Mesendoderm (in vitro differentiated cells): Measurements from ENCODE around the gene EPC1.

ENCODE experiments used
- DNase-seq: peaks from one replicate; pipeline ENCODE4 v3.0.0; 2013
- H2AK5ac ChIP-seq: 2 replicates; pipeline ENCODE4 v1.6.1; 2013; ENCODE audit warnings: low read length, inconsistent platforms
- H2BK120ac ChIP-seq: 2 replicates; pipeline ENCODE4 v1.6.1; 2013; ENCODE audit warnings: low read depth, mild to moderate bottlenecking, low read length, moderate library complexity, mixed read lengths
- H2BK15ac ChIP-seq: replicated peaks from 2 replicates; pipeline ENCODE4 v1.6.1; 2013; ENCODE audit warnings: low read depth, mild to moderate bottlenecking, moderate library complexity
- H2BK5ac ChIP-seq: 2 replicates; pipeline ENCODE4 v1.6.1; 2013; ENCODE audit warnings: low read length, inconsistent platforms
- H3K18ac ChIP-seq: 2 replicates; pipeline ENCODE4 v1.6.1; 2013; ENCODE audit warnings: mild to moderate bottlenecking, low read length, mixed read lengths
- H3K23ac ChIP-seq: one replicate; pipeline ENCODE4 v1.6.1; 2013; ENCODE audit warnings: low read length
- H3K27ac ChIP-seq: 2 replicates; pipeline ENCODE4 v1.5.1; 2013; ENCODE audit warnings: low read depth, mild to moderate bottlenecking, inconsistent platforms, low read length, moderate library complexity
- H3K27me3 ChIP-seq: 2 replicates; pipeline ENCODE4 v1.6.1; 2013; ENCODE audit warnings: low read length, control low read depth, mild to moderate bottlenecking, inconsistent platforms; ENCODE audit not compliant: insufficient read depth, poor library complexity
- H3K36me3 ChIP-seq: 2 replicates; pipeline ENCODE4 v1.6.1; 2013; ENCODE audit warnings: low read length, inconsistent platforms; ENCODE audit not compliant: control insufficient read depth, insufficient read depth
- H3K4ac ChIP-seq: one replicate; pipeline ENCODE4 v1.6.1; 2013; ENCODE audit warnings: low read depth, mild to moderate bottlenecking, low read length, moderate library complexity
- H3K4me1 ChIP-seq: 2 replicates; pipeline ENCODE4 v1.6.1; 2013; ENCODE audit warnings: low read depth, low read length, inconsistent platforms; ENCODE audit not compliant: control insufficient read depth
- H3K4me2 ChIP-seq: 2 replicates; pipeline ENCODE4 v1.6.1; 2013; ENCODE audit warnings: low read length
- H3K4me3 ChIP-seq: 2 replicates; pipeline ENCODE4 v1.5.1; 2013; ENCODE audit warnings: mild to moderate bottlenecking, low read length
- H3K56ac ChIP-seq: one replicate; pipeline ENCODE4 v1.6.1; 2013; ENCODE audit warnings: low read length
- H3K79me1 ChIP-seq: 2 replicates; pipeline ENCODE4 v1.6.1; 2013; ENCODE audit warnings: low read length, inconsistent platforms
- H3K79me2 ChIP-seq: 2 replicates; pipeline ENCODE4 v1.6.1; 2013; ENCODE audit warnings: mild to moderate bottlenecking, low read length; ENCODE audit not compliant: control insufficient read depth, insufficient read depth
- H3K9ac ChIP-seq: 2 replicates; pipeline ENCODE4 v1.6.1; 2013; ENCODE audit warnings: low read length, inconsistent platforms
- H4K5ac ChIP-seq: one replicate; pipeline ENCODE4 v1.6.1; 2013; ENCODE audit warnings: low read length
- H4K8ac ChIP-seq: one replicate; pipeline ENCODE4 v1.6.1; 2013; ENCODE audit warnings: low read depth, mild to moderate bottlenecking, control low read depth, low read length, moderate library complexity
- WGBS: extraction: QIAGEN DNeasy Blood & Tissue Kit; methylation state at CpG from one replicate; pipeline ENCODE4 v1.1.7; 2013; ENCODE audit warnings: low lambda C conversion rate, missing lambda C conversion rate; ENCODE audit not compliant: insufficient coverage; ENCODE audit errors: extremely low coverage; 5-methylcytosine and 5-hydroxymethylcytosine counted together

EPC1 gene

GRCh38 chr10:32374605-32375004 lies 27.6 kb upstream of the EPC1 start:
- no peaks in the 10 kb centered on the region for H3K27me3 ChIP-seq
- no peak overlapping the region for H3K4me2 ChIP-seq
- no peak overlapping the region for H2BK120ac ChIP-seq
- H3K36me3 ChIP-seq: no peaks in the 10 kb centered on the region
- H2BK5ac ChIP-seq: no peak overlapping the region
- no peak overlapping the region for H3K4me3 ChIP-seq
- H2BK15ac ChIP-seq: no peak overlapping the region
- H3K4ac ChIP-seq: no peak overlapping the region
- H3K23ac ChIP-seq: no peak overlapping the region
- H3K9ac ChIP-seq: no peak overlapping the region
- no peak overlapping the region for H2AK5ac ChIP-seq
- no peak overlapping the region for H4K8ac ChIP-seq
- H3K18ac ChIP-seq: no peak overlapping the region
- no peaks in the 10 kb centered on the region for H3K79me2 ChIP-seq
- no peaks in the 10 kb centered on the region for H3K79me1 ChIP-seq
- no peak overlapping the region for H3K27ac ChIP-seq
- H3K56ac ChIP-seq: no peak overlapping the region
- no CpG with 5 or more reads among the region's 1 CpG for WGBS
- no peaks in the 10 kb centered on the region for H3K4me1 ChIP-seq
- DNase-seq: no peak
- H4K5ac ChIP-seq: no peak overlapping the region

GRCh38 chr10:32373496-32373895 lies 26.5 kb upstream of the EPC1 start:
- Histone ChIP-seq H2BK120ac (no peak overlapping the region), H2BK15ac (no peak overlapping the region), H3K79me1 (no peaks in the 10 kb centered on the region), H3K18ac (no peak overlapping the region), H4K8ac (no peak overlapping the region), H3K4me2 (no peak overlapping the region), H3K9ac (no peak overlapping the region), H3K79me2 (no peaks in the 10 kb centered on the region), H3K27me3 (no peaks in the 10 kb centered on the region), H3K23ac (no peak overlapping the region), H2AK5ac (no peak overlapping the region), H2BK5ac (no peak overlapping the region), H3K27ac (no peak overlapping the region), H3K4ac (no peak overlapping the region), H3K36me3 (no peaks in the 10 kb centered on the region), H3K4me3 (no peak overlapping the region), H3K56ac (no peak overlapping the region), H4K5ac (no peak overlapping the region), H3K4me1 (no peaks in the 10 kb centered on the region)
- WGBS: no CpG with 5 or more reads among the region's 2 CpGs
- no peak for DNase-seq

- H3K4me1 ChIP-seq: no peaks in the 10 kb centered on the region
- no peak overlapping the region for H3K23ac ChIP-seq
- no peak for DNase-seq
- H3K4ac ChIP-seq: no peak overlapping the region
- H2BK5ac ChIP-seq: no peak overlapping the region
- H2BK15ac ChIP-seq: no peak overlapping the region
- no peak overlapping the region for H3K18ac ChIP-seq
- no peak overlapping the region for H3K4me3 ChIP-seq
- H3K27ac ChIP-seq: no peak overlapping the region
- no peak overlapping the region for H3K9ac ChIP-seq
- no peaks in the 10 kb centered on the region for H3K36me3 ChIP-seq
- H4K5ac ChIP-seq: no peak overlapping the region
- no peaks in the 10 kb centered on the region for H3K79me2 ChIP-seq
- H3K56ac ChIP-seq: no peak overlapping the region
- no peak overlapping the region for H2BK120ac ChIP-seq
- H3K4me2 ChIP-seq: no peak overlapping the region
- H3K79me1 ChIP-seq: no peaks in the 10 kb centered on the region
- no peaks in the 10 kb centered on the region for H3K27me3 ChIP-seq
- no peak overlapping the region for H4K8ac ChIP-seq
- no peak overlapping the region for H2AK5ac ChIP-seq
These were observed 26.1 kb upstream of the EPC1 start for GRCh38 chr10:32373031-32373430.

- H2BK5ac ChIP-seq: no peak overlapping the region
- H3K79me2 ChIP-seq: no peaks in the 10 kb centered on the region
- H3K4me3 ChIP-seq: no peak overlapping the region
- no peak overlapping the region for H3K56ac ChIP-seq
- no peaks in the 10 kb centered on the region for H3K27me3 ChIP-seq
- no peak overlapping the region for H2BK120ac ChIP-seq
- H3K23ac ChIP-seq: no peak overlapping the region
- H2AK5ac ChIP-seq: no peak overlapping the region
- H2BK15ac ChIP-seq: no peak overlapping the region
- no CpG with 5 or more reads among the region's 10 CpGs for WGBS
- no peak for DNase-seq
- H4K5ac ChIP-seq: no peak overlapping the region
- no peaks in the 10 kb centered on the region for H3K79me1 ChIP-seq
- H3K36me3 ChIP-seq: no peaks in the 10 kb centered on the region
- no peak overlapping the region for H3K27ac ChIP-seq
- H3K4me1 ChIP-seq: no peaks in the 10 kb centered on the region
- no peak overlapping the region for H3K9ac ChIP-seq
- no peak overlapping the region for H3K4ac ChIP-seq
- no peak overlapping the region for H3K4me2 ChIP-seq
- H4K8ac ChIP-seq: no peak overlapping the region
- no peak overlapping the region for H3K18ac ChIP-seq
These were observed 25.3 kb upstream of the EPC1 start for GRCh38 chr10:32372000-32372875.

GRCh38 chr10:32371101-32371500 lies 24.1 kb upstream of the EPC1 start:
- Histone ChIP-seq H2BK5ac (no peak overlapping the region), H4K5ac (no peak overlapping the region), H2BK120ac (no peak overlapping the region), H3K27ac (no peak overlapping the region), H3K79me1 (no peaks in the 10 kb centered on the region), H3K9ac (no peak overlapping the region), H3K4me1 (no peaks in the 10 kb centered on the region), H3K4me2 (no peak overlapping the region), H3K56ac (no peak overlapping the region), H4K8ac (no peak overlapping the region), H3K4me3 (no peak overlapping the region), H3K36me3 (no peaks in the 10 kb centered on the region), H3K27me3 (no peaks in the 10 kb centered on the region), H3K4ac (no peak overlapping the region), H3K18ac (no peak overlapping the region), H2AK5ac (no peak overlapping the region), H2BK15ac (no peak overlapping the region), H3K23ac (no peak overlapping the region), H3K79me2 (no peaks in the 10 kb centered on the region)
- whole genome bisulfite sequencing: no CpG with 5 or more reads among the region's 1 CpG
- no peak for DNase-seq
